H9 (cell line): Measurements from ENCODE around the gene DSCAM. TPM values are rescaled to one million over a fixed set of nuclear protein-coding genes. Genes with fewer than 3 reads are reported as not detected.

Experiments
- DNase-seq: peaks from one replicate; pipeline ENCODE4 v3.0.0-alpha.2; 2017
- H2AFZ ChIP-seq: one replicate; pipeline ENCODE4 v1.6.1; 2013; ENCODE audit warnings: mild to moderate bottlenecking, low read length, control low read depth, moderate library complexity
- H2AK5ac ChIP-seq: 2 replicates; pipeline ENCODE4 v1.6.1; 2013; ENCODE audit warnings: low read length, control low read depth, mixed read lengths; ENCODE audit not compliant: insufficient read length
- H2BK120ac ChIP-seq: one replicate; pipeline ENCODE4 v1.6.1; 2013; ENCODE audit warnings: low read depth, mild to moderate bottlenecking, low read length, control low read depth, inconsistent platforms; ENCODE audit not compliant: poor library complexity, severe bottlenecking
- H2BK12ac ChIP-seq: 2 replicates; pipeline ENCODE4 v1.6.1; 2013; ENCODE audit warnings: low read length, control low read depth, mixed read lengths, low read depth; ENCODE audit not compliant: insufficient read length
- H2BK15ac ChIP-seq: 2 replicates; pipeline ENCODE4 v1.6.1; 2013; ENCODE audit warnings: low read depth, low read length, control low read depth
- H2BK20ac ChIP-seq: one replicate; pipeline ENCODE4 v1.6.1; 2013; ENCODE audit warnings: low read depth, mild to moderate bottlenecking, low read length, control low read depth, inconsistent platforms; ENCODE audit not compliant: poor library complexity, severe bottlenecking
- H2BK5ac ChIP-seq: 2 replicates; pipeline ENCODE4 v1.6.1; 2013; ENCODE audit warnings: low read length, control low read depth, mixed read lengths; ENCODE audit not compliant: insufficient read length
- H3K14ac ChIP-seq: 2 replicates; pipeline ENCODE4 v1.6.1; 2013; ENCODE audit warnings: low read length, control low read depth; ENCODE audit not compliant: insufficient read depth
- H3K18ac ChIP-seq: 2 replicates; pipeline ENCODE4 v1.6.1; 2013; ENCODE audit warnings: low read depth, mild to moderate bottlenecking, mixed read lengths, low read length, control low read depth; ENCODE audit not compliant: insufficient read length
- H3K23ac ChIP-seq: 2 replicates; pipeline ENCODE4 v1.6.1; 2013; ENCODE audit warnings: low read length, control low read depth, mixed read lengths, low read depth; ENCODE audit not compliant: insufficient read length
- H3K23me2 ChIP-seq: 2 replicates; pipeline ENCODE4 v1.6.1; 2013; ENCODE audit warnings: low read depth, mild to moderate bottlenecking, mixed read lengths, low read length, control low read depth; ENCODE audit not compliant: insufficient read length, poor library complexity, severe bottlenecking
- H3K27ac ChIP-seq: 2 replicates; pipeline ENCODE4 v1.5.1; 2013; ENCODE audit warnings: low read length, control low read depth, mixed read lengths, low read depth; ENCODE audit not compliant: insufficient read length
- H3K27me3 ChIP-seq: 2 replicates; pipeline ENCODE4 v1.6.1; 2013; ENCODE audit warnings: low read length, control low read depth, inconsistent platforms; ENCODE audit not compliant: insufficient read depth
- H3K4ac ChIP-seq: 2 replicates; pipeline ENCODE4 v1.6.1; 2013; ENCODE audit warnings: low read depth, mild to moderate bottlenecking, control low read depth, inconsistent platforms, low read length, moderate library complexity
- H3K4me1 ChIP-seq: 2 replicates; pipeline ENCODE4 v1.6.1; 2013; ENCODE audit warnings: low read length, control low read depth, inconsistent platforms; ENCODE audit not compliant: insufficient read depth
- H3K4me2 ChIP-seq: 2 replicates; pipeline ENCODE4 v1.6.1; 2013; ENCODE audit warnings: low read length, control low read depth, mixed read lengths; ENCODE audit not compliant: insufficient read length, insufficient read depth
- H3K56ac ChIP-seq: 2 replicates; pipeline ENCODE4 v1.6.1; 2013; ENCODE audit warnings: low read depth, mild to moderate bottlenecking, mixed read lengths, low read length, control low read depth; ENCODE audit not compliant: insufficient read length
- H3K79me1 ChIP-seq: 2 replicates; pipeline ENCODE4 v1.6.1; 2013; ENCODE audit warnings: low read depth, mild to moderate bottlenecking, moderate library complexity, low read length, control low read depth, inconsistent platforms; ENCODE audit not compliant: insufficient read depth, poor library complexity, severe bottlenecking
- H3K79me2 ChIP-seq: 2 replicates; pipeline ENCODE4 v1.6.1; 2013; ENCODE audit warnings: low read length, control low read depth, inconsistent platforms; ENCODE audit not compliant: insufficient read depth
- H3K9ac ChIP-seq: 2 replicates; pipeline ENCODE4 v1.6.1; 2013; ENCODE audit warnings: low read length, control low read depth, mixed read lengths; ENCODE audit not compliant: insufficient read length; ENCODE audit errors: extremely low read depth
- H3K9me3 ChIP-seq: one replicate; pipeline ENCODE4 v1.6.1; 2013; ENCODE audit warnings: low read depth, low read length, inconsistent platforms; ENCODE audit not compliant: control insufficient read depth
- H3T11ph ChIP-seq: one replicate; pipeline ENCODE4 v1.6.1; 2013; ENCODE audit warnings: mild to moderate bottlenecking, low read length, control low read depth, inconsistent platforms
- H4K20me1 ChIP-seq: one replicate; pipeline ENCODE4 v1.6.1; 2013; ENCODE audit not compliant: control insufficient read depth, insufficient read length, insufficient read depth
- H4K5ac ChIP-seq: 2 replicates; pipeline ENCODE4 v1.6.1; 2013; ENCODE audit warnings: low read depth, mild to moderate bottlenecking, mixed read lengths, low read length, control low read depth; ENCODE audit not compliant: insufficient read length
- H4K8ac ChIP-seq: replicated peaks from 2 replicates; pipeline ENCODE4 v1.6.1; 2013; ENCODE audit warnings: low read length, control low read depth, mixed read lengths, low read depth; ENCODE audit not compliant: insufficient read length
- H4K91ac ChIP-seq: 2 replicates; pipeline ENCODE4 v1.6.1; 2013; ENCODE audit warnings: low read depth, mild to moderate bottlenecking, moderate library complexity, mixed read lengths, low read length, control low read depth; ENCODE audit not compliant: insufficient read length
- H3K27ac Mint-ChIP-seq, 3 experiments: 2 replicates in 2 of 3; 3 replicates in 1 of 3; pipeline ENCODE4 v1.8.0; 2020 to 2021; ENCODE audit warnings: mixed read lengths in 3 of 3, mild to moderate bottlenecking in 1 of 3, moderate library complexity in 1 of 3
- H3K27me3 Mint-ChIP-seq: 2 replicates; pipeline ENCODE4 v1.8.0; 2021; ENCODE audit warnings: low read depth, mild to moderate bottlenecking, moderate library complexity, mixed read lengths
- H3K36me3 Mint-ChIP-seq, 3 experiments: 2 replicates in 2 of 3; 3 replicates in 1 of 3; pipeline ENCODE4 v1.8.0; 2020 to 2021; ENCODE audit warnings: low read depth in 3 of 3, mixed read lengths in 3 of 3; ENCODE audit not compliant: insufficient read depth in 1 of 3
- H3K4me1 Mint-ChIP-seq, 2 experiments: 2 replicates each; pipeline ENCODE4 v1.8.0; 2020; ENCODE audit warnings: mixed read lengths in 2 of 2
- H3K4me3 Mint-ChIP-seq, 2 experiments: 2 replicates in 1 of 2; 3 replicates in 1 of 2; pipeline ENCODE4 v1.8.0; 2020 to 2021; ENCODE audit warnings: mild to moderate bottlenecking in 2 of 2, mixed read lengths in 2 of 2, moderate library complexity in 1 of 2
- H3K9me3 Mint-ChIP-seq, 2 experiments: 2 replicates in 1 of 2; 3 replicates in 1 of 2; pipeline ENCODE4 v1.8.0; 2020; ENCODE audit warnings: mild to moderate bottlenecking in 2 of 2, mixed read lengths in 2 of 2, moderate library complexity in 1 of 2
- WGBS: extraction: QIAGEN DNeasy Blood & Tissue Kit; methylation state at CpG from one replicate; pipeline ENCODE4 v1.1.7; 2013; ENCODE audit warnings: missing lambda C conversion rate, low lambda C conversion rate, mixed read lengths; ENCODE audit not compliant: insufficient read length; ENCODE audit errors: extremely low coverage; 5-methylcytosine and 5-hydroxymethylcytosine counted together
- total RNA-seq: library from RNA; stranded (reverse); gene quantifications from 2 replicates; pipeline ENCODE4 v1.2.1, GENCODE V29; 2021
- TF ChIP-seq, protein P1 (sequence below): fragments of 200-600 bp; sonication (generic); conservative IDR thresholded peaks from 3 replicates; pipeline ENCODE4 v1.8.0; 2021; ENCODE audit warnings: antibody characterized with exemption, mild to moderate bottlenecking

DSCAM gene
- total RNA-seq, 1 experiment from 2014 or later: 0.17 TPM

DNA sequence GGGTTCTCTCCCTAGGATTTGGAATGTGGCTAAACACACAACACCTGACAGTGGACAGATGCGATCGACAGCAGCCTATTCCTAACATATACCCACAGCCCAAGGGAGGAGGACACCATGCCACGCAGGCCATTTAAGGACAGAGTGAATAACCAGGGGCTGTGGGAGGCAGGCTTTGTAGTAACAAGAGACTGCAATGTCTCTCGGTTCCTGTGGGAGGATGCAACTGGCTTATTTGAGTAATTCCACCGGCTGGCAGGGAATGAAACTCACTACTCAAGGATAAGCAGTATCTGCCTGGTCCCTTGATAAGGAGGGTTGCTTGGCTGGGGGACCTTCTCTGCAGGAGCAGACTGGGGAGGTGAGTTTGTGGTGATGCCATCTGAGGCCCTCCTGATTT, 870.2 kb downstream of the DSCAM start:
- no peak overlapping the region for H2BK5ac ChIP-seq
- no peak overlapping the region for H4K5ac ChIP-seq
- H3K27ac ChIP-seq: no peak overlapping the region
- no peak overlapping the region for H4K8ac ChIP-seq
- no peaks in the 10 kb centered on the region for H3K4me1 ChIP-seq
- H3K27me3 ChIP-seq: no peaks in the 10 kb centered on the region
- no peak overlapping the region for H3K9ac ChIP-seq
- TF ChIP-seq, protein P1, sequence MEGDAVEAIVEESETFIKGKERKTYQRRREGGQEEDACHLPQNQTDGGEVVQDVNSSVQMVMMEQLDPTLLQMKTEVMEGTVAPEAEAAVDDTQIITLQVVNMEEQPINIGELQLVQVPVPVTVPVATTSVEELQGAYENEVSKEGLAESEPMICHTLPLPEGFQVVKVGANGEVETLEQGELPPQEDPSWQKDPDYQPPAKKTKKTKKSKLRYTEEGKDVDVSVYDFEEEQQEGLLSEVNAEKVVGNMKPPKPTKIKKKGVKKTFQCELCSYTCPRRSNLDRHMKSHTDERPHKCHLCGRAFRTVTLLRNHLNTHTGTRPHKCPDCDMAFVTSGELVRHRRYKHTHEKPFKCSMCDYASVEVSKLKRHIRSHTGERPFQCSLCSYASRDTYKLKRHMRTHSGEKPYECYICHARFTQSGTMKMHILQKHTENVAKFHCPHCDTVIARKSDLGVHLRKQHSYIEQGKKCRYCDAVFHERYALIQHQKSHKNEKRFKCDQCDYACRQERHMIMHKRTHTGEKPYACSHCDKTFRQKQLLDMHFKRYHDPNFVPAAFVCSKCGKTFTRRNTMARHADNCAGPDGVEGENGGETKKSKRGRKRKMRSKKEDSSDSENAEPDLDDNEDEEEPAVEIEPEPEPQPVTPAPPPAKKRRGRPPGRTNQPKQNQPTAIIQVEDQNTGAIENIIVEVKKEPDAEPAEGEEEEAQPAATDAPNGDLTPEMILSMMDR: no peak; the same call in 2 of the 3 replicates
- no peak for DNase-seq
- H2BK12ac ChIP-seq: no peak overlapping the region
- H3K4ac ChIP-seq: no peak overlapping the region
- WGBS: no CpG with 5 or more reads among the region's 5 CpGs
- H3K56ac ChIP-seq: no peak overlapping the region
- no peak overlapping the region for H2BK120ac ChIP-seq
- no peaks in the 10 kb centered on the region; a peak in 1 of 5 replicates for H3K9me3 Mint-ChIP-seq
- H3K27ac Mint-ChIP-seq: no peak overlapping the region
- H2AK5ac ChIP-seq: no peak overlapping the region
- no peak overlapping the region for H3K4me2 ChIP-seq
- H3K4me1 Mint-ChIP-seq: no peaks in the 10 kb centered on the region
- no peaks in the 10 kb centered on the region for H3K79me1 ChIP-seq
- H3K36me3 Mint-ChIP-seq: no peaks in the 10 kb centered on the region
- H2BK15ac ChIP-seq: no peak overlapping the region
- no peak overlapping the region for H3K18ac ChIP-seq
- H3K9me3 ChIP-seq: no peaks in the 10 kb centered on the region
- peaks cover 7% of the 10 kb centered on the region for H3K27me3 Mint-ChIP-seq
- no peak overlapping the region for H2AFZ ChIP-seq
- no peaks in the 10 kb centered on the region for H4K20me1 ChIP-seq
- no peak overlapping the region for H4K91ac ChIP-seq
- H3K79me2 ChIP-seq: no peaks in the 10 kb centered on the region
- H3K4me3 Mint-ChIP-seq: no peak overlapping the region
- no peak overlapping the region; the same call in 1 of the 2 replicates for H3K14ac ChIP-seq
- no peak overlapping the region for H3K23ac ChIP-seq
- H3K23me2 ChIP-seq: no peaks in the 10 kb centered on the region
- no peak overlapping the region for H3T11ph ChIP-seq
- H2BK20ac ChIP-seq: no peak overlapping the region
